Activated CD4-positive, alpha-beta T cell treated with anti-CD3 and anti-CD28 coated beads for 36 hours (primary cell): ENCODE results near the gene KDM4F. TPM values are rescaled to one million over a fixed set of nuclear protein-coding genes. Genes with fewer than 3 reads are reported as not detected.
"Not testable (repeated sequence)": the region's sequence is repeated elsewhere in the genome, so short reads cannot be mapped to it uniquely, and the experiment has no call there.

Source experiments
- ATAC-seq: fragments of 200-7000 bp; cut with Tn5 transposase; one replicate; pipeline ENCODE4 v1.10.0; 2021; ENCODE audit warnings: mild to moderate bottlenecking, moderate library complexity
- CTCF ChIA-PET: fragments of 350-600 bp; sonication (Branson Sonifier 250); formaldehyde crosslinking; loops from one replicate; lab custom pipeline; 2021; ENCODE audit warnings: antibody characterized with exemption; lab: Charles Lee
- POLR2A ChIA-PET: fragments of 350-600 bp; sonication (Branson Sonifier 250); formaldehyde crosslinking; loops from one replicate; lab custom pipeline; 2021; ENCODE audit warnings: antibody characterized with exemption, inconsistent platforms; lab: Charles Lee
- DNase-seq: peaks from one replicate; pipeline ENCODE4 v3.0.0-alpha.2; 2020
- H3K27ac Mint-ChIP-seq: one replicate; pipeline ENCODE4 v1.8.0; 2021; ENCODE audit warnings: mixed read lengths
- H3K27me3 Mint-ChIP-seq: one replicate; pipeline ENCODE4 v1.8.0; 2021; ENCODE audit warnings: mixed read lengths
- H3K36me3 Mint-ChIP-seq: one replicate; pipeline ENCODE4 v1.8.0; 2021; ENCODE audit warnings: low read depth, mixed read lengths
- H3K4me1 Mint-ChIP-seq: one replicate; pipeline ENCODE4 v1.8.0; 2021; ENCODE audit warnings: mixed read lengths
- H3K4me3 Mint-ChIP-seq: one replicate; pipeline ENCODE4 v1.8.0; 2021; ENCODE audit warnings: mild to moderate bottlenecking, moderate library complexity, mixed read lengths
- H3K9me3 Mint-ChIP-seq: one replicate; pipeline ENCODE4 v1.8.0; 2021; ENCODE audit warnings: low read depth, mixed read lengths
- intact Hi-C, 2 experiments: fragments of 100-400 bp; cut with DNase I in 1 of 2; cut with micrococcal nuclease in 1 of 2; formaldehyde crosslinking; loops; one replicate each; pipeline versions ENCODE4 v1.14.2 to v1.15.1; 2022 to 2024; cut with DNase I, micrococcal nuclease
- total RNA-seq, 2 experiments: library from RNA; stranded (reverse); gene quantifications; one replicate each; pipeline ENCODE4 v1.2.3, GENCODE V29; 2021

Gene KDM4F
- total RNA-seq, 2 experiments from 2014 or later: not detected

DNA sequence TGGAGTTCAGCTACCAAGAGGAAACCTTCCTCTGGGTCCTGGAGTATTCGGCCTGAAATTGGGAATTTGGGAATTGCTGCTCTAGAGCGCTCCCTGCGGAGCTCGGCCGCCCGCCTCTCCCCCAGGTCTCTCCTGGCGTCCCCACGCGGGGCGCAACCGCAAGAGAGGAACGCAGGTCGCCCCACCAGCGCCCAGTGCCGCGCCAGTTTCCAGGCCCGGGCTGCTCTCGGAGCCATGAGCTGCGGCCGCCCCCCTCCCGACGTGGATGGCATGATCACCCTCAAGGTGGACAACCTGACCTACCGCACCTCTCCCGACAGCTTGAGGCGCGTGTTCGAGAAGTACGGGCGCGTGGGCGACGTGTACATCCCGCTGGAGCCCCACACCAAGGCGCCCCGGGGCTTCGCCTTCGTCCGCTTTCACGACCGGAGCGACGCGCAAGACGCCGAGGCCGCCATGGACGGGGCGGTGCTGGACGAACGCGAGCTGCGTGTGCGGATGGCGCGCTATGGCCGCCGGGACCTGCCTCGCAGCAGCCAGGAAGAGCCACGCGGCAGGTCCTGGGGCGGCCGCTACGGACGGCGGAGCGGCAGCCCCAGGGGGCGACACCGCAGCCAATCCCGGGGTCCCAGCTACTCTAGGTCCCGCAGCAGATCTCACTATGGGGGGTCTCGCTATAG is 11.7 kb upstream of the KDM4F start:
- H3K27ac Mint-ChIP-seq, POLR2A ChIA-PET, H3K9me3 Mint-ChIP-seq, intact Hi-C loops, H3K4me1 Mint-ChIP-seq, H3K36me3 Mint-ChIP-seq, H3K4me3 Mint-ChIP-seq: not testable (repeated sequence)
- DNase-seq (peak; percentile 16), ATAC-seq (peak; percentile 39)
- H3K27me3 Mint-ChIP-seq: peaks cover 20% of the 10 kb centered on the region
- CTCF ChIA-PET: interaction anchor here (0.7 kb wide), 1 partner anchor 24 kb away, joined by 3 read pairs; no protein-coding TSS in a partner anchor

DNA sequence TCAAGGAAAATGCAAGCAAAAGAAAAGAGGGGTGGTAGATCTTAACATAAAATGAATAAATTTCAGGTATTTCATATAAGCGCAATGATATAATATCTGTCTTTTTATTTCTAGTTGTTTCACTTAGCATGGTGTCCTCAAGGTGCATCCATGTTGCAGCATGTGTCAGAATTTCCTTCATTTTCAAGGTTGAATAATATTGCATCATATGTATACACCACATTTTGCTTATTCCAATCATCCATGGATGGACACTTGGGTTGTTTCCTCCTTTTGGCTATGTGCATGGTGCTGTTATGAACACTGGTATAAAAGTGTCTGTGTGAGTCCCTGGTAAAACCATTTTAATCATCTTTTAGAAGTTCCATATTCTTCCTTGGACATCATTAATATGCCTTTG is 7.0 kb upstream of the KDM4F start:
- intact Hi-C loops: no loop called here
- H3K27me3 Mint-ChIP-seq: peaks cover 22% of the 10 kb centered on the region
- CTCF ChIA-PET: interaction anchor here (0.6 to 0.9 kb wide), 2 partner anchors 25 to 145 kb away, joined by 3 read pairs; no protein-coding TSS in a partner anchor

DNA sequence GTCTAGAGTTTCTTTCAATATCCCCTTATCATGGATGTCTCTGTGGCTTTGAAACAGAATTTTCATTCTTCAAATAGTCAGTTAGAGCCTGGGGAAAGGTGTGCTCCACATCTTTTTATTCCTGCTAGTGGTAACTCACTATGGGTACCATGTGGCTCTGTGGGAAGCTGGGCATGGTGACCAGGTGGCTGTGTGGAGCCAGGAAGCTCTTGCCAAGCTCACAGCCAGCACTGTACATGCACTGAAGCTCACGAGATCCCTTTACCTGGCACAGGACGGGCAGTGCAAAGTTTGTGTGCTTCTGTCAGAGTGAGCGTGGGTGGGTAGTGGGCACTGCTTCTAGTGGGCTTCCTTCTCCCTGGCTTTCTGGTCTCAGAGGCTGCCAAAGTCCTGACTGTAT is 6.3 kb upstream of the KDM4F start:
- no peak for ATAC-seq
- peaks cover 22% of the 10 kb centered on the region for H3K27me3 Mint-ChIP-seq
- no peak overlapping the region for H3K4me3 Mint-ChIP-seq
- intact Hi-C loops: no loop called here
- ChIA-PET CTCF (no interaction called here), POLR2A (no interaction called here)
- no peaks in the 10 kb centered on the region for H3K36me3 Mint-ChIP-seq
- no peaks in the 10 kb centered on the region for H3K9me3 Mint-ChIP-seq
- no peaks in the 10 kb centered on the region for H3K4me1 Mint-ChIP-seq
- no peak for DNase-seq
- no peak overlapping the region for H3K27ac Mint-ChIP-seq

More for the DNA sequence above, 7.0 kb upstream of the KDM4F start:
- ATAC-seq (no peak), DNase-seq (no peak)
- POLR2A ChIA-PET: no interaction called here
- no peaks in the 10 kb centered on the region for H3K4me1 Mint-ChIP-seq
- no peaks in the 10 kb centered on the region for H3K36me3 Mint-ChIP-seq
- H3K9me3 Mint-ChIP-seq: no peaks in the 10 kb centered on the region
- H3K4me3 Mint-ChIP-seq: no peak overlapping the region
- no peak overlapping the region for H3K27ac Mint-ChIP-seq

DNA sequence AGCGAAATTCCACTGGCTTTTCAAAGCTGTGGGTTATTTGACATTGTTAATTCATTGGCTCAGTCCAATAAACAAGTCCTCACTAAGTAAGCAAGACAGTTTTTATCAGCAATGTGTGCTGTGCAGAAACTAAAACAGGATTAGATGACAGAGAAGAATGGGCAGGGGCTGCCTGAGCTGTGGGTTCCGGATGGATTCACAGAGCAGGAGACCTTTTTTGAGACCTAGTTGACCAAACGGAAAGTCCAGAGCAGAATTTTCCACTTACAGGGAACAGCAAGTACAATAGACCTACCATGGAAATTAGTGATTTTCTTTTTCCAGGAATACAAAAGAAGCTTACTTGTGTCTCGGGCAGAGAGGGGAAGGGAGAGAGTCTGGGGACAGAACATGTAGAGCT is 5.2 kb upstream of the KDM4F start:
- Mint-ChIP-seq H3K4me3 (no peak overlapping the region), H3K27ac (no peak overlapping the region), H3K9me3 (no peaks in the 10 kb centered on the region), H3K4me1 (no peaks in the 10 kb centered on the region), H3K36me3 (no peaks in the 10 kb centered on the region), H3K27me3 (peaks cover 15% of the 10 kb centered on the region)
- intact Hi-C loops: no loop called here
- ChIA-PET CTCF (interaction anchor here (0.8 to 1.4 kb wide), 3 partner anchors 12 to 23 kb away, joined by 3 to 6 read pairs (median 5); no protein-coding TSS in a partner anchor), POLR2A (no interaction called here)
- DNase-seq (no peak), ATAC-seq (no peak)

DNA sequence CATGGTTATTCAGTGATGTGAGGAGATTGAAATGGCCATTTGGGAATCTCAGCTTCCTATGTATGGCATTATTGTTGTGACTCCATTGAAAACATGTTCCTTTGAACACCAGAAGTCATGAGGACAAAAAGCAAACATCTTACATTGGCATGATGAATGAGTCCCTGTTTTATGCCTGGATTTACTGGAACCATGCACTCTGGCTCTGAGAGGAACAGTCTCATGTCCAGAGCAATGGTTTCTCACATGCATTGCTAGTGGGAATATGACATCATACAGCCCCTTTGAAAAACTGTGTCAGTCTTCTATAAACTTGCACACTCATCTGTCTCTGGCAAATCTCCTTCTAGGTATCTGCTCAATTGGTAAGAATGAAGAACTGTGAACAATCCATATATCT is 3.4 kb upstream of the KDM4F start:
- Mint-ChIP-seq H3K36me3 (no peaks in the 10 kb centered on the region), H3K4me3 (no peak overlapping the region), H3K4me1 (no peaks in the 10 kb centered on the region), H3K27ac (no peak overlapping the region), H3K9me3 (no peaks in the 10 kb centered on the region), H3K27me3 (peaks cover 15% of the 10 kb centered on the region)
- CTCF ChIA-PET: no interaction called here
- DNase-seq (no peak), ATAC-seq (no peak)
- POLR2A ChIA-PET: no interaction called here
- intact Hi-C loops: no loop called here

DNA sequence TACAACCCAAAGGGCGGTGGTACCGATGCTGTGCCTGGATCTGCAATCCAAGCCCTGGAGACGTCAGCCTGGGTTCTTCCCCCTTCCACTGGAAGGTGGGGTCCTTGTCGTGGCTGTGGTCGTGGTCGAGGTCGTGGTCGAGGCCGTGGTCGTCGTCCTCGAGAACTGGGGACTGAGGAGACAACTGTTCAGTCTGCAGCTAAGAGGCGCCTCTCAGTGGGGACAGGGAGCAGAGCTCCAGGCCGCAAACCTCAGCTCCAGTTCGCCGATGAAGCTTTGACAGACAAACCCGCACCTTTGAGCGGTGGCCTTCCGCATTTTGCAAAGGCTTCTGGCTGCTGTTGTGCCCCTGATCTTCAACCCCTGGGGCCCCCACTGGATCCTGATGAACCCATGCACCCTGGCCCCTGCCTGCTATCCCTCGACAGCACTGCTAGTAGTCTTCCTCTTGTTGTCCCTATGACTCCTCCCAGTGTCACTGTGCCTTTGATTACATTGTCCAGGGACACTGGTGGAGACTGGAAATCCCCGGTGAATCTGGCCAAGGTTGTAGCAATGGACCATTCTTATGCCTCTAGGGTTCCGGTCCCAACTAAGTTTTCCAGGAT is 1.5 kb downstream of the KDM4F start:
- Mint-ChIP-seq H3K4me3 (no peak overlapping the region), H3K36me3 (no peaks in the 10 kb centered on the region), H3K27ac (no peak overlapping the region), H3K4me1 (no peaks in the 10 kb centered on the region), H3K27me3 (peaks cover 8% of the 10 kb centered on the region), H3K9me3 (no peaks in the 10 kb centered on the region)
- ChIA-PET CTCF (interaction anchor here (0.5 kb wide), 1 partner anchor 83 kb away, joined by 3 read pairs; no protein-coding TSS in a partner anchor), POLR2A (no interaction called here)
- intact Hi-C loops: no loop called here
- DNase-seq (no peak), ATAC-seq (no peak)

DNA sequence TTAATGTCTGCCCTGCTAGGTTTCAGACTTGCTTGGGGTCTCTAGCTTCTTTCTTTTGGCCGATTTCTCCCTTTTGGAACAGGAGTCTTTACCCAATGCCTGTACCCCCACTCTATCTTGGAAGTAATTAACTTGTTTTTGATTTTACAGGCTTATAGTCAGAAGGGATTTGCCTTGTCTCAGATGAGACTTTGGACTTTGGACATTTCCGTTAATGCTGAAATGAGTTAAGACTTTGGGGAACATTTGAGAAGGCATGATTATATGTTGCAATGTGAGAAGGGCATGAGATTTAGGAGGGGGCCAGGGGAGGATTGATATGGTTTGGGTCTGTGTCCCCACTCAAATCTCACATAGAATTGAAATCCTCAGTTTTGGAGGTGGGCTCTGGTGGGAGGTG is 5.1 kb downstream of the KDM4F start:
- no peak for ATAC-seq

DNA sequence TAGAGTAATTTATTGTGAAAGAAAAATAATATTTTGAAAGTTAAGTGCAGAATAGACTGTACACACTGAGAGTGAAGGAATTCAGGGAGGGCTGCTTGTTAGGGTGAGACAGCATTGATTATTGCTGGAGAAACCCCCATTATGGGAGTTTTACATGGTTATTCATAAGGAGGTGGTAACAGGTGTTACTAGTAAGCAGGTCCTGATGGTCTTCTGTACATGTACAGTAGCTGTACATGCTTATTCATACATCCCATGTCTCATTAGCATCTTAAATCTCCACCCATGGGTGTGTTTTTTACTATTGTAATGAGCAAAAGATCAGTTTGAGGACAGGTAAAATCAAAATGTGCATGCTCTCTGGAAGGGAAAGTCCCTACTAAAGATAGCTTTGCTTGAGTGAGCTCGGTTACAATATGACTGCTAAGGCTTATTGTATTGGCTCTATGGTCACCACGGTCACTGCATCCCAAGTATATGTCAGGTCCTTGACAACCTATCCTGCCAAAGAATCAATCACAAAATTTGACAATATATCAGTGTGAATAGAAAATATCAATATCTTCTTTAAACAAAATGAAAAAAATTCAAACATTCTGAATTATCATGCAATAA is 6.2 kb downstream of the KDM4F start:
- intact Hi-C loops: no loop called here
- ChIA-PET POLR2A (no interaction called here), CTCF (interaction anchor here (1.6 kb wide), 1 partner anchor 12 kb away, joined by 8 read pairs; the partner anchor contains the start of gene SRSF8)
- Mint-ChIP-seq H3K4me3 (no peak overlapping the region), H3K4me1 (no peaks in the 10 kb centered on the region), H3K9me3 (no peaks in the 10 kb centered on the region), H3K27me3 (peaks cover 20% of the 10 kb centered on the region), H3K36me3 (no peaks in the 10 kb centered on the region), H3K27ac (no peak overlapping the region)
- DNase-seq (no peak), ATAC-seq (no peak)

More for the DNA sequence above, 5.1 kb downstream of the KDM4F start:
- Mint-ChIP-seq H3K27me3 (peaks cover 15% of the 10 kb centered on the region), H3K27ac (no peak overlapping the region), H3K4me1 (no peaks in the 10 kb centered on the region), H3K9me3 (no peaks in the 10 kb centered on the region), H3K4me3 (no peak overlapping the region), H3K36me3 (no peaks in the 10 kb centered on the region)
- ChIA-PET POLR2A (no interaction called here), CTCF (no interaction called here)
- intact Hi-C loops: no loop called here
- DNase-seq: no peak

DNA sequence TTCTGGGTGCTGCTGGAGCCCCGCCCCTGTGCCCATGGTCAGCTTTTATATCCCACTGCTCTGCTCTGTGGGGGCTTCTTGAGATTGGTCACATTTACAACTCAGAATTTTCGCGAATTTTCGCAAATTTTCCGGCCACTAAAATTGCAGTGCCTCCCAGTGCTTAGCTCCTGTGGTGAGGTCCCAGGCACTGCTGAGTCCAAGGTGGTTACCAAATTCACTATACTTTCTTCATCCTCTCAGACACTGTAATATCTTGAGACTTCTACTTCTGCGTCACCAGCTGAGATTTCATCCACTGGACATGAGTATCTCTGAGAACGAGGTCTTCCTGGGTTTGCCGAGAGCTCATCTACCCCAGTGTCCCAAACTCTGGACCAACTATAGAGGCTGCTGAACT is 8.7 kb downstream of the KDM4F start:
- POLR2A ChIA-PET: no interaction called here
- CTCF ChIA-PET: no interaction called here
- H3K36me3 Mint-ChIP-seq: no peaks in the 10 kb centered on the region
- H3K4me1 Mint-ChIP-seq: no peaks in the 10 kb centered on the region
- intact Hi-C loops: no loop called here
- H3K4me3 Mint-ChIP-seq: no peak overlapping the region
- H3K9me3 Mint-ChIP-seq: no peaks in the 10 kb centered on the region
- H3K27me3 Mint-ChIP-seq: peaks cover 20% of the 10 kb centered on the region
- DNase-seq: no peak
- no peak overlapping the region for H3K27ac Mint-ChIP-seq
- no peak for ATAC-seq

DNA sequence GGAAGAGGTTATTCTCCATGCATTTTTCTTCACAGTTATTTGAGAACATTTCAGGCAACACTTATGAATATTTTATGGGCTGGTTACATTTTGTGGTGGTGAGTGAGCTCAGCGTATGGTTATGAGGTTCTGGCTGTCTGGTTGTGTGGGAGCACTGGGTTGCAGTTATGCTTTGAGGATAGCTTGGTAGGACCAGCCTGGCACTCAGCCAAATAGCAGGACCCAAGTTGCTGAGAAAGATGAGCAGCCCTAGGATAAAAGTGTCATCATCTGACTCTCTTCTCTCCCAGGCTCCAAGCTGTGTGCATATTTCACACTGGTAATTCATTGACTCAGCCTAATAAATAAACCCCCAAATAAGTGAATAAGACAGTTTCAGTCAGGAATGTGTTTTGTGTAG is 9.4 kb downstream of the KDM4F start:
- Mint-ChIP-seq H3K4me1 (no peaks in the 10 kb centered on the region), H3K27me3 (peaks cover 18% of the 10 kb centered on the region), H3K36me3 (no peaks in the 10 kb centered on the region), H3K9me3 (no peaks in the 10 kb centered on the region), H3K4me3 (no peak overlapping the region), H3K27ac (no peak overlapping the region)
- ATAC-seq (no peak), DNase-seq (no peak)
- CTCF ChIA-PET: no interaction called here
- POLR2A ChIA-PET: no interaction called here
- intact Hi-C loops: no loop called here

DNA sequence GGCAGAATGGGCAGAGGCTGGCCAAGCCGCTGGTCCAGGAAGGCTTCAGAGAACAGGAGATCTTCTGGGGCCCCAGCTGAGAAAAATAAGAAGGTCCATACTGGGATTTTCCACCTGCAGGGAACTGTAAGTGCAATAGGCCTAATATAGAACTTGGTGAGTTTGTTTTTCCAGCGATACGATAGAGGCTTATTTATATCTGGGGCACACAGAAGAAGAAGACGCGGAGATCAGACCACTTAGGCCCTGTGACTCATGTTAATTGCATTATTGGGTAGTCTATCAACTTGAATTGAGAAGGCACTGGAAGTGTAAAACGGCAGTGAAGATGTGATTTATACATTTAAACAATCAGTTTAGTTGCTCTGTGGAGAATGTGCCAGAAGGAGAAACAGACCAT is 9.8 kb downstream of the KDM4F start:
- Mint-ChIP-seq H3K4me3 (no peak overlapping the region), H3K27me3 (peaks cover 18% of the 10 kb centered on the region), H3K36me3 (no peaks in the 10 kb centered on the region), H3K9me3 (no peaks in the 10 kb centered on the region), H3K4me1 (no peaks in the 10 kb centered on the region), H3K27ac (no peak overlapping the region)
- DNase-seq: no peak
- ATAC-seq: no peak
- intact Hi-C loops: no loop called here
- POLR2A ChIA-PET: no interaction called here
- CTCF ChIA-PET: no interaction called here
